ENCODE results near the gene PICALM. TPM values are rescaled to one million over a fixed set of nuclear protein-coding genes. Genes with fewer than 3 reads are reported as not detected.

PICALM gene
- polyA plus RNA-seq, 2 of the 4 experiments (the other 2 are of a cell fraction) = 113 to 195 TPM

DNA sequence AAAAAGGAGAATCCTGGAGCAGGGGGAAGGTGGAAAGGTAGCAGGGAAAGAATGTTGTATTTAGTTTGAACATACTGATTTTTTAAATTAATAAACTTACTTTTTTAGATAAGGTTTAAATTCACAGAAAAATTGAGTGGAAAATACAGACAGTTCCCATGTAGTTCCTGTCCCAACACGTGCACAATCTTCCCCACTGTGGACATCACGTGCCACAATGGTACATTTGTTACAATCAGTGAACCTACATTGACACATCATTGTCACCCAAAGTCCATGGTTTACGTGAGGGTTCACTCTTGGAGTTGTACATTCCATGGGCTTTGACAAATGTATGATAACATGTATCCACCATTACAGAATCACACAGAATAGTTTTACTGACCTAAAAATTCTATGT, 10.5 kb upstream of the PICALM start:
- FAIRE-seq (no peak), DNase-seq (ENCODE audit: low read depth in 1 of 2, low spot score in 1 of 2) (no peak), ATAC-seq (no peak)
- Histone ChIP-seq H3K4me2 (no peak overlapping the region), H3K4me3 (no peak overlapping the region), H3K27ac (no peak overlapping the region), H3K4me1 (no peaks in the 10 kb centered on the region), H3K9me3 (no peaks in the 10 kb centered on the region)
- POLR2A ChIA-PET = no interaction called here
- CTCF ChIA-PET = interaction anchor here (1.0 kb wide), 1 partner anchor 10 kb away, joined by 3 read pairs; the partner anchor contains the start of gene PICALM
- 67% methylated on average over 3 of the region's 3 CpGs for WGBS (ENCODE audit: missing lambda C conversion rate)
- TF ChIP-seq RNF2 (IDR thresholded peaks at IDR 0.05; ENCODE audit: borderline replicate concordance, low read depth) = no peak
- no peak for TF ChIP-seq JUNB (IDR thresholded peaks at IDR 0.05)
- no peak for TF ChIP-seq CHD4 (IDR thresholded peaks at IDR 0.05; ENCODE audit: borderline replicate concordance)
- no peak for TF ChIP-seq ESRRA (IDR thresholded peaks at IDR 0.05; ENCODE audit: borderline replicate concordance, low read length)
- TF ChIP-seq KDM1A (IDR thresholded peaks at IDR 0.05; ENCODE audit: low read depth) = no peak
- TF ChIP-seq, protein P1, sequence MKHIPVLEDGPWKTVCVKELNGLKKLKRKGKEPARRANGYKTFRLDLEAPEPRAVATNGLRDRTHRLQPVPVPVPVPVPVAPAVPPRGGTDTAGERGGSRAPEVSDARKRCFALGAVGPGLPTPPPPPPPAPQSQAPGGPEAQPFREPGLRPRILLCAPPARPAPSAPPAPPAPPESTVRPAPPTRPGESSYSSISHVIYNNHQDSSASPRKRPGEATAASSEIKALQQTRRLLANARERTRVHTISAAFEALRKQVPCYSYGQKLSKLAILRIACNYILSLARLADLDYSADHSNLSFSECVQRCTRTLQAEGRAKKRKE (CRISPR knock-in tag; IDR thresholded peaks at IDR 0.05; ENCODE audit: low read depth) = no peak
- TF ChIP-seq HOXB5 (CRISPR knock-in tag; IDR thresholded peaks at IDR 0.05) = no peak
- no peak for TF ChIP-seq MAFK (IDR thresholded peaks at IDR 0.05; ENCODE audit: partially characterized antibody)
- TF ChIP-seq, protein P2, sequence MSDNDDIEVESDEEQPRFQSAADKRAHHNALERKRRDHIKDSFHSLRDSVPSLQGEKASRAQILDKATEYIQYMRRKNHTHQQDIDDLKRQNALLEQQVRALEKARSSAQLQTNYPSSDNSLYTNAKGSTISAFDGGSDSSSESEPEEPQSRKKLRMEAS (IDR thresholded peaks at IDR 0.05) = no peak
- TF ChIP-seq, protein P3, sequence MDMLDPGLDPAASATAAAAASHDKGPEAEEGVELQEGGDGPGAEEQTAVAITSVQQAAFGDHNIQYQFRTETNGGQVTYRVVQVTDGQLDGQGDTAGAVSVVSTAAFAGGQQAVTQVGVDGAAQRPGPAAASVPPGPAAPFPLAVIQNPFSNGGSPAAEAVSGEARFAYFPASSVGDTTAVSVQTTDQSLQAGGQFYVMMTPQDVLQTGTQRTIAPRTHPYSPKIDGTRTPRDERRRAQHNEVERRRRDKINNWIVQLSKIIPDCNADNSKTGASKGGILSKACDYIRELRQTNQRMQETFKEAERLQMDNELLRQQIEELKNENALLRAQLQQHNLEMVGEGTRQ (IDR thresholded peaks at IDR 0.05) = no peak
- TF ChIP-seq, protein P4, sequence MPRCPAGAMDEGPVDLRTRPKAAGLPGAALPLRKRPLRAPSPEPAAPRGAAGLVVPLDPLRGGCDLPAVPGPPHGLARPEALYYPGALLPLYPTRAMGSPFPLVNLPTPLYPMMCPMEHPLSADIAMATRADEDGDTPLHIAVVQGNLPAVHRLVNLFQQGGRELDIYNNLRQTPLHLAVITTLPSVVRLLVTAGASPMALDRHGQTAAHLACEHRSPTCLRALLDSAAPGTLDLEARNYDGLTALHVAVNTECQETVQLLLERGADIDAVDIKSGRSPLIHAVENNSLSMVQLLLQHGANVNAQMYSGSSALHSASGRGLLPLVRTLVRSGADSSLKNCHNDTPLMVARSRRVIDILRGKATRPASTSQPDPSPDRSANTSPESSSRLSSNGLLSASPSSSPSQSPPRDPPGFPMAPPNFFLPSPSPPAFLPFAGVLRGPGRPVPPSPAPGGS (IDR thresholded peaks at IDR 0.05) = no peak
- no peak for TF ChIP-seq GATA3 (IDR thresholded peaks at IDR 0.05; ENCODE audit: borderline replicate concordance)
- TF ChIP-seq NR3C1 (IDR thresholded peaks at IDR 0.05) = no peak

DNA sequence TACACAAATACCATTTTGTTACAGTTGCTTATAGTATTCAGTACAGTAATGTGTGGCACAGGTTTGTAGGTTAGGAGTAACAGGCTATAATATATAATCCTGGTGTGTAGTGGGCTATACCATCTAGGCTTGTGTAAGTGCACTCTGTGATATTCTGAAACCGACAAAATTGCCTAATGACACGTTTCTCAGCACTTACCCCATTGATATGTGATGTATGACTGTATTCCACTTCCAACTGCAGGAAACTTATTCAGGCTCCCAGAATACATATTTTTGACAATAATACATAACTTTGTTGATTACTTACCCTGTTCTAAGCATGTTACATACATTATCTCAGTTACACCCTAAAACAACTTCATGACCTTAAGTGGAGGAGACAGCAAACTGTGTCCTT, 5.1 kb upstream of the PICALM start:
- ATAC-seq (no peak), FAIRE-seq (no peak), DNase-seq (ENCODE audit: low read depth in 1 of 2, low spot score in 1 of 2) (no peak)
- no peak overlapping the region for H3K27ac ChIP-seq
- H3K9me3 ChIP-seq = no peaks in the 10 kb centered on the region
- H3K4me3 ChIP-seq = no peak overlapping the region
- CTCF ChIA-PET = interaction anchor here (1.6 kb wide), 1 partner anchor 90 kb away, joined by 3 read pairs; no protein-coding TSS in a partner anchor
- H3K4me2 ChIP-seq = no peak overlapping the region
- H3K4me1 ChIP-seq = peaks cover 11% of the 10 kb centered on the region
- TF ChIP-seq, protein P5, sequence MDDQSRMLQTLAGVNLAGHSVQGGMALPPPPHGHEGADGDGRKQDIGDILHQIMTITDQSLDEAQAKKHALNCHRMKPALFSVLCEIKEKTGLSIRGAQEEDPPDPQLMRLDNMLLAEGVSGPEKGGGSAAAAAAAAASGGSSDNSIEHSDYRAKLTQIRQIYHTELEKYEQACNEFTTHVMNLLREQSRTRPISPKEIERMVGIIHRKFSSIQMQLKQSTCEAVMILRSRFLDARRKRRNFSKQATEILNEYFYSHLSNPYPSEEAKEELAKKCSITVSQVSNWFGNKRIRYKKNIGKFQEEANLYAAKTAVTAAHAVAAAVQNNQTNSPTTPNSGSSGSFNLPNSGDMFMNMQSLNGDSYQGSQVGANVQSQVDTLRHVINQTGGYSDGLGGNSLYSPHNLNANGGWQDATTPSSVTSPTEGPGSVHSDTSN (IDR thresholded peaks at IDR 0.05) = no peak
- TF ChIP-seq RFX5 (IDR thresholded peaks at IDR 0.05) (no peak), ZC3H11A (IDR thresholded peaks at IDR 0.05) (no peak), SMC3 (IDR thresholded peaks at IDR 0.05) (no peak)
- WGBS (ENCODE audit: missing lambda C conversion rate) = 62% methylated on average over 2 of the region's 2 CpGs
- POLR2A ChIA-PET = no interaction called here

DNA sequence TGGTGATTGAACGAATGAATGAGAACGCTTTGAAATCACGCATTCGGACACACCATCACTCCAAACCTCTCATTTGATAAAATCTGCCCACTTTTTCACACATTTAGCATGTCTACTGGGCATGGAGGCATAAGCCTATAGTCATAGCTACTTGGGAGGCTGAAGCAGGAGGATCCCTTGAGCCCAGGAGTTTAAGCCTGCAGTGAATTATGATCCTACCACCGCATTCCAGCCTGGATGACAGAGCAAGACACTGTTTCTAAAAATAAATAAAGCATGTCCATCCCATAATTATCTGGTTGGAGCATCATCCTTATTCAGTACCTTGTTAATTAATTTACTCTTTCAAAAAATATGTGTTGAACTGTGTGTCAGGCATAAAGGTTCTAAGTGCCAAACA, 3.3 kb upstream of the PICALM start:
- CTCF ChIA-PET = interaction anchor here (1.6 kb wide), 1 partner anchor 92 kb away, joined by 3 read pairs; no protein-coding TSS in a partner anchor
- ATAC-seq = no peak
- POLR2A ChIA-PET = no interaction called here

More for the DNA sequence above, 3.3 kb upstream of the PICALM start:
- WGBS (ENCODE audit: missing lambda C conversion rate) = 94% methylated on average over 5 of the region's 5 CpGs
- DNase-seq (ENCODE audit: low read depth in 1 of 2, low spot score in 1 of 2) (no peak), FAIRE-seq (no peak)
- Histone ChIP-seq H3K4me1 (peaks cover 11% of the 10 kb centered on the region), H3K27ac (no peak overlapping the region), H3K4me2 (no peak overlapping the region), H3K9me3 (no peaks in the 10 kb centered on the region), H3K4me3 (no peak overlapping the region)
- TF ChIP-seq, protein P6, sequence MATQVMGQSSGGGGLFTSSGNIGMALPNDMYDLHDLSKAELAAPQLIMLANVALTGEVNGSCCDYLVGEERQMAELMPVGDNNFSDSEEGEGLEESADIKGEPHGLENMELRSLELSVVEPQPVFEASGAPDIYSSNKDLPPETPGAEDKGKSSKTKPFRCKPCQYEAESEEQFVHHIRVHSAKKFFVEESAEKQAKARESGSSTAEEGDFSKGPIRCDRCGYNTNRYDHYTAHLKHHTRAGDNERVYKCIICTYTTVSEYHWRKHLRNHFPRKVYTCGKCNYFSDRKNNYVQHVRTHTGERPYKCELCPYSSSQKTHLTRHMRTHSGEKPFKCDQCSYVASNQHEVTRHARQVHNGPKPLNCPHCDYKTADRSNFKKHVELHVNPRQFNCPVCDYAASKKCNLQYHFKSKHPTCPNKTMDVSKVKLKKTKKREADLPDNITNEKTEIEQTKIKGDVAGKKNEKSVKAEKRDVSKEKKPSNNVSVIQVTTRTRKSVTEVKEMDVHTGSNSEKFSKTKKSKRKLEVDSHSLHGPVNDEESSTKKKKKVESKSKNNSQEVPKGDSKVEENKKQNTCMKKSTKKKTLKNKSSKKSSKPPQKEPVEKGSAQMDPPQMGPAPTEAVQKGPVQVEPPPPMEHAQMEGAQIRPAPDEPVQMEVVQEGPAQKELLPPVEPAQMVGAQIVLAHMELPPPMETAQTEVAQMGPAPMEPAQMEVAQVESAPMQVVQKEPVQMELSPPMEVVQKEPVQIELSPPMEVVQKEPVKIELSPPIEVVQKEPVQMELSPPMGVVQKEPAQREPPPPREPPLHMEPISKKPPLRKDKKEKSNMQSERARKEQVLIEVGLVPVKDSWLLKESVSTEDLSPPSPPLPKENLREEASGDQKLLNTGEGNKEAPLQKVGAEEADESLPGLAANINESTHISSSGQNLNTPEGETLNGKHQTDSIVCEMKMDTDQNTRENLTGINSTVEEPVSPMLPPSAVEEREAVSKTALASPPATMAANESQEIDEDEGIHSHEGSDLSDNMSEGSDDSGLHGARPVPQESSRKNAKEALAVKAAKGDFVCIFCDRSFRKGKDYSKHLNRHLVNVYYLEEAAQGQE (IDR thresholded peaks at IDR 0.05) = no peak

Data from A549 (cell line).